Measurements from ENCODE around the gene KIF26B.

GRCh38 chr1:245650441-245650960 is 495.7 kb downstream of the KIF26B start:
- TF ChIP-seq CTCF (conservative IDR thresholded peaks at IDR 0.05; ENCODE audit: low read depth, low read length) (no peak), EZH2phosphoT487 (IDR thresholded peaks at IDR 0.05; ENCODE audit: borderline replicate concordance, low read length) (no peak)
